ENCODE data around the gene FAM209B.
"Not testable (repeated sequence)": the region's sequence is repeated elsewhere in the genome, so short reads cannot be mapped to it uniquely, and the experiment has no call there.

Gene FAM209B

GRCh38 chr20:56540415-56540814, 7.4 kb downstream of the FAM209B start:
- no peak for DNase-seq (ENCODE audit: low spot score)

- DNase-seq (ENCODE audit: low spot score), result no peak
Observed at GRCh38 chr20:56542489-56543030, 9.5 kb downstream of the FAM209B start.

GRCh38 chr20:56551571-56551970, 18.5 kb downstream of the FAM209B start:
- no peak for DNase-seq (ENCODE audit: low spot score)

GRCh38 chr20:56552911-56553629, 20.0 kb downstream of the FAM209B start:
- DNase-seq (ENCODE audit: low spot score), result no peak

- peak; percentile 52 for DNase-seq (ENCODE audit: low spot score)
Observed at GRCh38 chr20:56554869-56555268, 21.8 kb downstream of the FAM209B start.

GRCh38 chr20:56558968-56559367, 25.9 kb downstream of the FAM209B start:
- no peak for DNase-seq (ENCODE audit: low spot score)

GRCh38 chr20:56564526-56564925, 31.5 kb downstream of the FAM209B start:
- not testable (repeated sequence) for DNase-seq (ENCODE audit: low spot score)

- DNase-seq (ENCODE audit: low spot score), result no peak
Observed at GRCh38 chr20:56565511-56565910, 32.5 kb downstream of the FAM209B start.

- no peak for DNase-seq (ENCODE audit: low spot score)
Observed at GRCh38 chr20:56566621-56567020, 33.6 kb downstream of the FAM209B start.

- DNase-seq (ENCODE audit: low spot score), result no peak
Observed at GRCh38 chr20:56570832-56571231, 37.8 kb downstream of the FAM209B start.

- DNase-seq (ENCODE audit: low spot score), result no peak
Observed at GRCh38 chr20:56572172-56572571, 39.1 kb downstream of the FAM209B start.

- DNase-seq (ENCODE audit: low spot score), result no peak
Observed at GRCh38 chr20:56573986-56574385, 40.9 kb downstream of the FAM209B start.

- DNase-seq (ENCODE audit: low spot score), result no peak
Observed at GRCh38 chr20:56574531-56575142, 41.6 kb downstream of the FAM209B start.

GRCh38 chr20:56575157-56575556, 42.1 kb downstream of the FAM209B start:
- DNase-seq (ENCODE audit: low spot score), result no peak

- no peak for DNase-seq (ENCODE audit: low spot score)
Observed at GRCh38 chr20:56575961-56576360, 42.9 kb downstream of the FAM209B start.

- DNase-seq (ENCODE audit: low spot score), result no peak
Observed at GRCh38 chr20:56579301-56579710, 46.3 kb downstream of the FAM209B start.

GRCh38 chr20:56580226-56580625, 47.2 kb downstream of the FAM209B start:
- no peak for DNase-seq (ENCODE audit: low spot score)

- DNase-seq (ENCODE audit: low spot score), result no peak
Observed at GRCh38 chr20:56581701-56582100, 48.7 kb downstream of the FAM209B start.

GRCh38 chr20:56582542-56582941, 49.5 kb downstream of the FAM209B start:
- no peak for DNase-seq (ENCODE audit: low spot score)

- no peak for DNase-seq (ENCODE audit: low spot score)
Observed at GRCh38 chr20:56584916-56585315, 51.9 kb downstream of the FAM209B start.
